T follicular helper cell (primary cell): ENCODE results near the gene SNRPD3.
"Not testable (repeated sequence)": the region's sequence is repeated elsewhere in the genome, so short reads cannot be mapped to it uniquely, and the experiment has no call there.

Experiments used
- DNase-seq: peaks from one replicate; pipeline ENCODE4 v3.0.0-alpha.2; 2020; ENCODE audit warnings: low read depth

SNRPD3 gene

GRCh38 chr22:24592058-24592850, 36.5 kb downstream of the SNRPD3 start:
- no peak for DNase-seq

DNA sequence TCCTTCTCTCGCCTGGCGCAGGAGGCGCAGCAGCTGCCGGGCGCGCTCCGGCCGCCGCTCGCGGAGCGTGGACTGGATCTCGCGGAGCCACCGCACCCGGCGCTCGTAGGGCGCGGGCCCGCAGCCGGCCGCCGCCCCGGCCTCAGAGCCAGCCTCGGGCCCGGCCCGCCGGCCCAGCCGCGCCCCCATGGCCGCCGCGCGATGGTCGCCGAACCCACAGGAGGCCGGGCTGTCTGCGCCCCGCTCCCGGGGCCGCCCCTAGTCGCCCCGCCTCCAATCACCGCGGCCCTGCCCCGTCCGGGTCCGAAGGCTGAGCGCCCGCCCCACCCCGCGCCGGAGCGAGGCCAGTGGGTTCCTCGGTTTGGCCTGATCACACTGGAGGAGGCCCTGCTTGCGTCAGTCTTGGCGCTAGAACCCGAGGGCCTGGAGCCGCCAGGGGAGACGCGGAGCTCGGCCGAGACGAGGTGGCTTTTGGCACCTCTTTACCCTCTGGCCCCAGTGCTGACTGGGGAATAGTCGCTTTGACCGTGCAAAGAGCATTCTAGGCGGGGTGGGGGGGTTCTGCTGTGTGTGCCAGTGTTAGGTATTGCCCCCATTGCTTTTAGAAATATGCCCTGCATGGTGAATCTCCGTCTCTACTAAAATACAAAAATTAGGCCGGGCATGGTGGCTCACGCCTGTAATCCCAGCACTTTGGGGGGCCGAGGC, 37.2 kb downstream of the SNRPD3 start, which contains the start of gene LRRC75B:
LRRC75B (minus strand) TSS at position 223 of the 708 bp plus-strand sequence; CDS start at position 189, 34 bp downstream.
- DNase-seq: no peak

- not testable (repeated sequence) for DNase-seq
Measured at GRCh38 chr22:24593559-24593835, 37.7 kb downstream of the SNRPD3 start.

GRCh38 chr22:24593836-24594568, 38.2 kb downstream of the SNRPD3 start:
- no peak for DNase-seq

DNA sequence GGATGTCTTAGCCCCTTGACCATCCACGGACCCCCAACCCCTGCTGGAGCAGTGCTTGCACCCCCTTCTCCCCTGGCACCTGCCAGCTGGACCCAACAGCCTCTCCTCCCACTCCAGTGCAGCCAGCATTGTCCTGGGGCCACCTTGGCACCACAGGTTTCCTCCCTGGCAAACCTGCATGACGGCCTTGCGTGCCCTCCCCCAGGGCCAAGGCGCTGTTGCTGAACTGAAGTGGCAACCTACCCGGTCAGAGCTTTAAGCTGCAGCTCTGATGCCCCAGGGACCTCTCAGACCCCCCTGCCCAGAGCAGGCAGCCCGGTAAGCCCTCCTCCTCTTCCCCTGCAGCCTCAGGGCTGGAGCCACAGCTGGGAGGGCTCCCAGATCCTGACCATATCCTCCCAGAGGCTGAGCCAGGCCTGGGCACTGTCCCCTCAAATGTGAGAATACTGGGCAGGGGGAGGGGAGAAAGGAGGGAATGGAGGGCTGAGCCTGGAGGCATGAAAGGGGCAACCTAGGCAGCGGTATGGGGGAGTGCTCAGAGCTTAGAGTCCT, 38.8 kb downstream of the SNRPD3 start:
- DNase-seq: no peak

DNA sequence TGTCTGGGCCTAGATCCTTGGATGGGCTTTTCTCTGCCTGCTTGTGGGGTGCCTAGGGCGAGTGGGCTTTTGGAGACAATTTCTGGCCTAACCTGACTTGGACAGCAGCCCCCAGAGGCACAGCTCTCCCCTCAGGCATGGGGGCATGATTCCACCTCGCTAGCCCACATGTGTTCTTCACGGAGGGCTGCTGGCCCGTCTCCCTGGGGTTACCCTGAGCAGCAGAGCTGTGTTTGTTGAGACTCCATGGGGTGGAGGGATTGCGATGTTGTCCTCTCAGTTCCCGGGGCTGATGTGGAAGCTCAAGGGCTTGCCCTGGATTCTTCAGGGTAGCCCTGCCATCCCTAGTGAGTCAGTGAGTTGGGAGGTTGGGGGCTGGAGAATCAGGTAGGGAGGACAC, 39.4 kb downstream of the SNRPD3 start:
- DNase-seq: no peak

DNA sequence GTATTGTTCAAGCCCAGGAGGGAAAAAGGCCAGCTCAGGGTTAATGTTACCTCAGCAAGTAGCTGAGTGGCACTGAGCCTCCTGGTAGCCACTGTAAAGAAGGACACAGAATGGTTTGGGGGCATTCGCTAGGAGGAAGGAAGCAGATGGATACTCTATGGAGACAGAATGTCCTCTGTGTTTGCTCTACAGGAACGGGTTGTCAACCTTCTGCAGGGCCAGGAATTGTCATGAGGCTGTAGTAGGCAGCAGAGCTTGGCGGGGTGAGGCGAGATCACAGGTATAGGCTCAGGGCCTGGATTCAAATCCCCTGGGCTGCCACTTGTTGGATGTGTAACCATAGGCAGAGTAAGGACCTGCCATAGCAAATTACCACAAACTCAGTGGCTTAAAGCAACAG, 40.1 kb downstream of the SNRPD3 start:
- no peak for DNase-seq

DNA sequence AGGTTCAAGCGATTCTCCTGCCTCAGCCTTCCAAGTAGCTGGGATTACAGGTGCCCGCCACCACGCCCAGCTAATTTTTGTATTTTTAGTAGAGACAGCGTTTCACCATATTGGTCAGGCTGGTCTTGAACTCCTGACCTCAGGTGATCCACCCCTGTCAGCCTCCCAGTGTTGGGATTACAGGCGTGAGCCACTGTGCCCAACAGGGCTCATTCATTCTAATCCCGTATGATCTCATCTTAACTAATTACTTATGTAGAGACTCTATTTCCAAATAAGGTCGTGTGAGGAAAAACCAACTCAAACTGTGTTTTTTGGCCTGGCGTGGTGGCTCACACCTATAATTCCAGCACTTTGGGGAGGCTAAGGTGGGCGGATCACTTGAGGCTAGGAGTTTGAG, 41.3 kb downstream of the SNRPD3 start:
- DNase-seq: not testable (repeated sequence)

DNA sequence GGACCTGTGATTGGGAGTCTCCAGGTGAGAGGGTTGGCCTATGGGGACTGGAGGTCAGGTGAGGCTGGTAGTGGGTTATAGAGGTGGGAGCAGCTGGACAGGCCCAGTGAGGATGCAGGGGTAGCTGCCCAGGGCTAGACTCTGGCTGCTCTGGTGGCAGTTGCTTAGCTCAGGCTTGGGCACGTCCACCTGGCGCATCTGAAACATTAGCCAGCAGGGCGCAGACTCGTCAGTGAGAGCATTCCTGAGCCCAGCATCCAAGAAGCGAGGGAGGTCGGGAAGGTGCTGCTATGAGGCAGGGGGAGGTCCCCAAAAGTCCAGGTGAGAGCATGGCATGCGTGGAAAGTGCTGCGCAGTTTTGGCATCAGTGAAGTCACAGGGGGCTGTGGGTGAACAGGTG, 43.7 kb downstream of the SNRPD3 start:
- DNase-seq: no peak

GRCh38 chr22:24599958-24600715, 44.3 kb downstream of the SNRPD3 start:
- DNase-seq: not testable (repeated sequence)

GRCh38 chr22:24601217-24602104, 45.7 kb downstream of the SNRPD3 start:
- no peak for DNase-seq

GRCh38 chr22:24602105-24602749, 46.4 kb downstream of the SNRPD3 start:
- DNase-seq: not testable (repeated sequence)

- DNase-seq: not testable (repeated sequence)
Measured at GRCh38 chr22:24602847-24603769, 47.3 kb downstream of the SNRPD3 start, which contains the start of gene GGT1. Gene GGT1, plus strand, starts transcription at chr22:24603193. Its CDS starts 7,889 bp downstream, at chr22:24611082.

GRCh38 chr22:24603770-24604629, 48.2 kb downstream of the SNRPD3 start:
- not testable (repeated sequence) for DNase-seq

GRCh38 chr22:24606340-24606739, 50.5 kb downstream of the SNRPD3 start:
- DNase-seq: not testable (repeated sequence)

GRCh38 chr22:24607429-24607983, 51.7 kb downstream of the SNRPD3 start:
- peak; percentile 23 for DNase-seq

- not testable (repeated sequence) for DNase-seq
Measured at GRCh38 chr22:24608327-24608726, 52.5 kb downstream of the SNRPD3 start.
